D721Med (cell line): ENCODE data around the gene CAB39.
"Not testable (repeated sequence)": the region's sequence is repeated elsewhere in the genome, so short reads cannot be mapped to it uniquely, and the experiment has no call there.

Experiments used
- DNase-seq: peaks from one replicate; pipeline ENCODE4 v3.0.0; 2011; ENCODE audit warnings: low spot score; ENCODE audit not compliant: insufficient read length
- FAIRE-seq: peaks from 2 replicates; lab custom pipeline; 2011; peaks lifted over from hg19 to GRCh38; lab: Jason Lieb, UNC
- CTCF ChIP-seq: IDR thresholded peaks from 2 replicates; pipeline ENCODE4 v1.5.1; 2012; ENCODE audit warnings: mild to moderate bottlenecking, control low read depth; ENCODE audit not compliant: insufficient read depth; ENCODE audit errors: missing control alignments

The CAB39 gene

GRCh38 chr2:230691005-230691647 lies 21.5 kb upstream of the CAB39 start:
- TF ChIP-seq CTCF, result no peak
- DNase-seq (no peak), FAIRE-seq (no peak)

- DNase-seq (no peak), FAIRE-seq (no peak)
- TF ChIP-seq CTCF, result no peak
Observed at GRCh38 chr2:230692760-230693159, 19.9 kb upstream of the CAB39 start.

GRCh38 chr2:230693411-230693810 lies 19.2 kb upstream of the CAB39 start:
- FAIRE-seq (no peak), DNase-seq (no peak)
- no peak for TF ChIP-seq CTCF

- no peak for TF ChIP-seq CTCF
- FAIRE-seq, result no peak
Observed at GRCh38 chr2:230694241-230694640, 18.4 kb upstream of the CAB39 start.

GRCh38 chr2:230695551-230695950 lies 17.1 kb upstream of the CAB39 start:
- no peak for TF ChIP-seq CTCF
- DNase-seq (no peak), FAIRE-seq (no peak)

More at GRCh38 chr2:230694241-230694640, 18.4 kb upstream of the CAB39 start:
- no peak for DNase-seq

GRCh38 chr2:230696670-230697069 lies 16.0 kb upstream of the CAB39 start:
- TF ChIP-seq CTCF, result no peak
- DNase-seq (no peak), FAIRE-seq (no peak)

- FAIRE-seq (no peak), DNase-seq (no peak)
- no peak for TF ChIP-seq CTCF
Observed at GRCh38 chr2:230697676-230698075, 15.0 kb upstream of the CAB39 start.

GRCh38 chr2:230698753-230699152 lies 13.9 kb upstream of the CAB39 start:
- not testable (repeated sequence) for DNase-seq, FAIRE-seq
